ENCODE measurements around the gene MISP.

GRCh38 chr19:796692-797527 is 46.0 kb downstream of the MISP start, which contains the start of gene PTBP1:
- TF ChIP-seq KAT2A (conservative IDR thresholded peaks at IDR 0.05; ENCODE audit: control insufficient read depth, low read depth, low read length) = no peak
- no peak for TF ChIP-seq CTCF (IDR thresholded peaks at IDR 0.05 in 2 of 3, conservative IDR thresholded peaks at IDR 0.05 in 1 of 3; ENCODE audit: control insufficient read depth in 2 of 3, extremely low read depth in 1 of 3, insufficient read depth in 1 of 3, low read depth in 3 of 3, low read length in 3 of 3)
- TF ChIP-seq EZH2 (IDR thresholded peaks at IDR 0.05; ENCODE audit: borderline replicate concordance, control insufficient read depth, low read depth, low read length) = no peak
- TF ChIP-seq YY1 (IDR thresholded peaks at IDR 0.05; ENCODE audit: low read depth, low read length) = peak; percentile 97
- peak; percentile 97 for TF ChIP-seq PKNOX1 (IDR thresholded peaks at IDR 0.05)
- TF ChIP-seq CREM (IDR thresholded peaks at IDR 0.05; ENCODE audit: low read depth) = peak; percentile 82; the same call in 1 of the 2 replicates

Data from GM12878 (cell line).